Measurements from ENCODE around the gene HBZ.
"Not testable (repeated sequence)": the region's sequence is repeated elsewhere in the genome, so short reads cannot be mapped to it uniquely, and the experiment has no call there.

Gene HBZ

GRCh38 chr16:180101-180675 is 27.7 kb downstream of the HBZ start, which contains the start of gene HBQ1:
Gene HBQ1, plus strand, starts transcription at chr16:180459. Its CDS starts 28 bp downstream, at chr16:180487.
- DNase-seq (ENCODE audit: low spot score): peak; percentile 14

DNA sequence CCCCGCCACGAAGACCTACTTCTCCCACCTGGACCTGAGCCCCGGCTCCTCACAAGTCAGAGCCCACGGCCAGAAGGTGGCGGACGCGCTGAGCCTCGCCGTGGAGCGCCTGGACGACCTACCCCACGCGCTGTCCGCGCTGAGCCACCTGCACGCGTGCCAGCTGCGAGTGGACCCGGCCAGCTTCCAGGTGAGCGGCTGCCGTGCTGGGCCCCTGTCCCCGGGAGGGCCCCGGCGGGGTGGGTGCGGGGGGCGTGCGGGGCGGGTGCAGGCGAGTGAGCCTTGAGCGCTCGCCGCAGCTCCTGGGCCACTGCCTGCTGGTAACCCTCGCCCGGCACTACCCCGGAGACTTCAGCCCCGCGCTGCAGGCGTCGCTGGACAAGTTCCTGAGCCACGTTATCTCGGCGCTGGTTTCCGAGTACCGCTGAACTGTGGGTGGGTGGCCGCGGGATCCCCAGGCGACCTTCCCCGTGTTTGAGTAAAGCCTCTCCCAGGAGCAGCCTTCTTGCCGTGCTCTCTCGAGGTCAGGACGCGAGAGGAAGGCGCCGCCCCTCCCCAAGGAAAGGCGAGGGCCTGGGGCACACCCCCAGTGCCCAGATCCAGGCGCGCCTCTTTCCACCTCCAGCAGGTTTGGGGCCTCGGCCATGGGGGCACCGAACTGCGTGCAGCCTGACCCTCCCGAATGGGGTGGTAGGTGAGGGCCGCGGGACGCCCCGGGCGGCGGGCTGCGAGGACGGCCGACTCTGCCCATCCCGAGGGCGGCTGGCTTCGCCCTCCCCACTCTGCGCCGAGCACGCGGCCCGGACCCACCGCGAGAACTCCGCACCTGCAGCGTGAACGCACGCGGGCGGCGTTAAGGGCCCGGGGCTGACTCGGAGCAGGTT is 28.5 kb downstream of the HBZ start:
- DNase-seq (ENCODE audit: low spot score): peak; percentile 77

DNA sequence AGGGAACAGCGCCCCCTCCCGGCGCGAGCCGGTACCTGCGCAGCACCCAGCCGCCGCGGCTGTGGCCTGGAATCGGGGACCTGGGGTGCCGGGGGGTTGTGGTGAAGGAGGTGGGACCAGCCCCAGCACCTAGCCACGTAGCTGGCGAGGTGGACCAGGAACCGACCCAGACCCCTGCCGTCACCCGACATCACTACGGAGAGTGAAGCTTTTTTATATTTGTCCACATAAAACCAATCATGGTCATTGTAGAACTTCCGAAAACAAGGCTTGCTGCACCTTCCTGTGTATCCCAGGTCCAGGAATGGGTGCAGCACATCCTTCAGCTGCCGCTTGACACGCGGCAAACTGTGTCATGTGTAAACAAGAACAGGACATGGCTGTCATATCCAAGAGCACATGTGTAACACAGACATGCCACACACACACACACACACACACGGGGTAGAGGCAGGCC is 29.1 kb downstream of the HBZ start:
- DNase-seq (ENCODE audit: low spot score): peak; percentile 9

DNA sequence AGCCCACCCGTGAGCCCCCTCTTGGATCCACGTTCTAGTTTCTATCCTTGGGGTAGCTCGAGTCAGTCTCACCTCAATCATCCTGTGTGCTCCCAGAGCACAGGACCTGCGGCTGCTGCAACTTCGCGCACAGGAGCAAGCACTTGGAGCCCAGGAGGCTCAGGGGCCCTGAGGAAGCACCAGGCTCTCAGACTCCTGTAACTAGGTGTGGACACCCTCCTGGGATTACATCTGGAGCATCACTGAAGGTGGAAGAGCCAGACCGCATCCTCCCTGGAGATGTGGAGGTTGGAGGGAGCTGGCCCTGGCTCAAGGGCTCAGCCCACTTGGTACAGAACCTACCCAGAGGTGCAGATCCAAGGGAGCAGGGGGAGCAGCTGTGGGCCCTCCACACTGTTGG is 30.6 kb downstream of the HBZ start:
- no peak for DNase-seq (ENCODE audit: low spot score)

GRCh38 chr16:185213-185612 is 32.8 kb downstream of the HBZ start:
- DNase-seq (ENCODE audit: low spot score): no peak

DNA sequence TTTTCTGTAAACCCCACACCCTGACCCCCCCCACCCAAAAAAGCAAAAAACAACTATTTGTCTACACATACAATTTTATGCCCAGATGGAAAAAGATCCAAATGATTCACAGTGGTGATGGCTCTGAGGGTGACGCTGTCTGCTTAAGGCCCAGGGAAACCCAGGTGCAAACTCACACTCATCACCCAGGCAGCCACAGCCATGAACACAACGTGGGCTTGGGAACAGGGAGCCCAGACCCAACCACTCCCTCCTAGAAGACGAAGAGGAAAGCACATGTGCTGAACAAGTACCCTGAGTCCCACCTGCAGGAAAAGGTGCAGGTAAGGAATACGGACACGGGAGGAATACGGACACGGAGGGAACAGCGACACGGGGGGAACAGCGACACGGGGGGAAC is 33.2 kb downstream of the HBZ start:
- DNase-seq (ENCODE audit: low spot score): no peak

- DNase-seq (ENCODE audit: low spot score): no peak
Observed at GRCh38 chr16:187330-187729, 34.9 kb downstream of the HBZ start.

DNA sequence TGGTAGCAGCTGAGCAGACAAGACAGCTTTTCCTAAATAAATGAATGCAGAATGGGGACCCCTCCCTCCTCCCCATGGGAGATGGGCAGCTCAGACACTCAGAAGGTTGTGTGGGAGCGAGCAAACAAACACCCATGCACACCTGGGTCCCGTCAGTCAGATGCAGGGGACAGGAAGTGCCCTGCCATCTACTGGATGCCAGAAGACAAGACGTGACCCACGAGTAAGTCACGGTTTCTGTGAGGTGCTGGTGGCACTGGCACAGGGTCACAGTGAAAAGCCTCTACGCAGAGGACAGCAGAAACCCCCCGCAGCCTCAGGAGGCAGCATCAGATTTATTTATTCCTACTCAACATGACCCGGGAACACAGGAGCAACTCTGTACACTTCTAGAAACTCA is 36.2 kb downstream of the HBZ start:
- DNase-seq (ENCODE audit: low spot score): peak; percentile 9

DNA sequence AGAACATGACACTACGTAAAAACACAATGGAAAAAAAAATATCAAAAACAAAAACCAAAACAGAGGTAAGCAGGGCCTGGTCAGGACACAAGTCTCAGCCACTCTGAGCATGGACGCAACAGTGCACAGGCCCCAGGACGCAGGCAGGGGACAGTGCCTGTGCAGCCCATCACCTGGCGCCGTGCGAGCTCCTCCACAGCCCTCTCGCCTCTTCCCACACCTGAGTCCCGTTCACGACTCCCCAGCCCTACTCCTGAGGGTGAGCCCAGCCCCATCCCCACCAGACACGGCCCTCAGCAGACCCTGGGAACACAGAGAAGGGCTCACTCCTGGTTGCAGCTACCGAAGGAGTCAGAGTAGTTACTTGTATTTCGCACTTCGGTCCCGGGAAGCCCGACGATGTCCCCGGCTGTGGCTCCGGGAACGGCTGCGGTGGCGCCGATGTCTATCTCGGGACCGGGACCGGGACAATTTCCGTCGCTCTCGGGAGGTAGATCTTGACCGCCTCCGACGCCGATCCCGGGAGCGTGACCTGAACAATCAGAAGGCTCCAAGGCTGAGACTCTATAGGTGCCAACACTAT is 37.3 kb downstream of the HBZ start:
- DNase-seq (ENCODE audit: low spot score): no peak

DNA sequence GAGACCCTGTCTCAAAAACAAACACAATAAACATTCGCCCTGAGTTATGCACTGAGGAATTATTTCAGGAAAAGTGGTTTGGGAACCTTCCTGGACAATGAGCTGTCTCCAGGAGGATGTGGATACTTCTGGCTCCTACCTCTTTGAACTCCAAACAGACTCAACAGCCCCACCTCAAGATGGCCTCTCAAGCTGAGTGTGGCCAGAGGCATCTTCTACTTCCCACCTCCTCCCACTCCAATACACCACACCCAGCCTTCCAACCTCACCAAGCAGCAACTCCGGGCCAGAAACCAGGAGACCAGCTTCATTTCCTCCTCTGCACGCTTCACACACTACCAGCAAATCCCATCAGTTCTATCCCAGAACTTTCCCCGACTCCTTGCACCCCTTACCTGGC is 39.4 kb downstream of the HBZ start:
- no peak for DNase-seq (ENCODE audit: low spot score)

GRCh38 chr16:192686-193085 is 40.2 kb downstream of the HBZ start:
- no peak for DNase-seq (ENCODE audit: low spot score)

- no peak for DNase-seq (ENCODE audit: low spot score)
Observed at GRCh38 chr16:193441-193840, 41.0 kb downstream of the HBZ start.

DNA sequence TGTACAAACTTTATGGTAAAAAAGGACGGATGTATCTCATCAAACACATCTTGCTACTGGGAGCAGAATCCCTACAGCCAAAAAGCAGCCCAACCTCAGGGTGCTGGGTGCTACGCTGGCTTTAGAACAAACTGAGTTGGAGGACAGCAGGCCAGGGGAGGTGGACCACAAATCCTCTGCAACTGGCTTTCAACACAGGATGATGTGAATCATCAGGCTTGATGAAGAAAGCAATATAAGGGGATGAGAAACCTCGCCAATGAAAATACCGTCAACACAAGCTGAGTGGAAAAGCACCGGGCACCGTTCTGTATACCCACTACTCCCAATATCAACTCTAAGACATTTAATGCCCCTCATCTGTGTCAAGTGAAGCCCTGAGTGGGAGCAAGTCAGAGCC is 42.1 kb downstream of the HBZ start:
- no peak for DNase-seq (ENCODE audit: low spot score)

DNA sequence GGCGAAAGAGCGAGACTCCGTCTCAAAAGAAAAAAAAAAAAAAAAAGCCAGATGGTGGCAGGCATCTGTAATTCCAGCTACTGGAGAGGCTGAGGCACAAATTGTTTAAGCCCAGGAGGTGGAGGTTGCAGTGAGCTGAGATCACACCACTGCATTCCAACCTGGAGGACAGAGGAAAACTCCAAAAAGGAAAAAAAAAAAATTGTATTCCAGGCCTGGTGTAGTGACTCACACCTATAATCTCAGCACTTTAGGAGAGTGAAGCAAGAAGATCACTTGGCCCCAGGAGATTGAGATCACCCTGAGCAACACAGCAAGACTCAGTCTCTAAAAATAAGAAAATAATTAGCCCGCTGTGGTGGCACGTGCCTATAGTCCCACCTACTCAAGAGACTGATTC is 47.9 kb downstream of the HBZ start:
- peak; percentile 76 for DNase-seq (ENCODE audit: low spot score)

DNA sequence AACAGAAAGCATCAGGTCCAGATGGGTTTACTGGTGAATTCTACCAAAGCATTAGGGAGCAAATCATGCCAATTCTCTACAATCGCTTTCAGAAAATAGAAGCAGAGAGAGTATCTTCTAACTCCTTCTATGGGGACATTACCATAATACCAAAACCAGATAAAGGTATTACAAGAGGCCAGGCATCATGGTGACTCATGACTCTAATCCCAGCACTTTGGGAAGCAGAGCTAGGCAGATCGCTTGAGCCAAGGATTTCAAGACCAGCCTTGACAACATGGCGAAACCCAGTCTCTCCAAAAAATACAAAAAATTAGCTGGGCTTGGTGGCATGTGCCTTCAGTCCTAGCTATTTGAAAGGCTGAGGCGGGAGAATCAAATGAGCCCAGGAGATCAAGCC is 50.8 kb downstream of the HBZ start:
- no peak for DNase-seq (ENCODE audit: low spot score)

GRCh38 chr16:204046-204445 is 51.6 kb downstream of the HBZ start:
- not testable (repeated sequence) for DNase-seq (ENCODE audit: low spot score)

Measured in kidney tubule cell (primary cell).